C4-2B (cell line): ENCODE measurements around the gene RNF217.

ENCODE experiments used
- CTCF ChIP-seq: fragments of 450-650 bp; conservative IDR thresholded peaks from 2 replicates; pipeline ENCODE4 v1.5.1; 2017; ENCODE audit warnings: mild to moderate bottlenecking
- ZFX ChIP-seq: fragments of 450-650 bp; IDR thresholded peaks from 2 replicates; pipeline ENCODE4 v1.6.1; 2017

- TF ChIP-seq CTCF, result no peak
- no peak for TF ChIP-seq ZFX
Measured at GRCh38 chr6:124994648-124995047, 32.4 kb downstream of the RNF217 start.
